MM.1S (cell line): ENCODE results near the gene PARD6G.

Experiments used
- DNase-seq: peaks from one replicate; pipeline ENCODE4 v3.0.0-alpha.2; 2015
- H2AFZ ChIP-seq: fragments of 300-600 bp; sonication (generic); 2 replicates; pipeline ENCODE4 v1.6.0; 2016; ENCODE audit warnings: antibody characterized with exemption, low read length
- H3F3A ChIP-seq: fragments of 300-600 bp; sonication (generic); 2 replicates; pipeline ENCODE4 v1.6.1; 2016; ENCODE audit warnings: mild to moderate bottlenecking, antibody characterized with exemption, low read length, moderate library complexity, mixed read lengths; ENCODE audit not compliant: insufficient read depth
- H3K27ac ChIP-seq: fragments of 300-600 bp; sonication (generic); 2 replicates; pipeline ENCODE4 v1.5.1; 2016; ENCODE audit warnings: mild to moderate bottlenecking, low read length
- H3K27me3 ChIP-seq: fragments of 300-600 bp; sonication (generic); replicated peaks from 2 replicates; pipeline ENCODE4 v1.6.0; 2016; ENCODE audit warnings: low read length; ENCODE audit not compliant: insufficient read depth
- H3K36me3 ChIP-seq: fragments of 300-600 bp; sonication (generic); replicated peaks from 2 replicates; pipeline ENCODE4 v1.6.1; 2016; ENCODE audit warnings: mild to moderate bottlenecking, low read length, mixed read lengths; ENCODE audit not compliant: insufficient read depth
- H3K4me1 ChIP-seq: fragments of 300-600 bp; sonication (generic); 2 replicates; pipeline ENCODE4 v1.6.1; 2016; ENCODE audit warnings: low read length, mixed read lengths
- H3K4me2 ChIP-seq: fragments of 300-600 bp; sonication (generic); 2 replicates; pipeline ENCODE4 v1.6.0; 2016; ENCODE audit warnings: low read depth, low read length
- H3K4me3 ChIP-seq: fragments of 300-600 bp; sonication (generic); 2 replicates; pipeline ENCODE4 v1.5.1; 2016; ENCODE audit warnings: low read length, mixed read lengths
- H3K79me2 ChIP-seq: fragments of 300-600 bp; sonication (generic); 2 replicates; pipeline ENCODE4 v1.6.1; 2016; ENCODE audit warnings: mixed run types, low read length, mixed read lengths
- H3K9ac ChIP-seq: fragments of 300-600 bp; sonication (generic); 2 replicates; pipeline ENCODE4 v1.6.1; 2016; ENCODE audit warnings: low read length, mixed read lengths
- H3K9me2 ChIP-seq: fragments of 300-600 bp; sonication (generic); replicated peaks from 2 replicates; pipeline ENCODE4 v1.6.1; 2016; ENCODE audit warnings: mild to moderate bottlenecking, low read length, mixed read lengths; ENCODE audit not compliant: insufficient read depth
- H3K9me3 ChIP-seq: fragments of 300-600 bp; sonication (generic); replicated peaks from 2 replicates; pipeline ENCODE4 v1.6.1; 2016; ENCODE audit warnings: mild to moderate bottlenecking, low read length, mixed read lengths; ENCODE audit not compliant: insufficient read depth
- H4K20me1 ChIP-seq: fragments of 300-600 bp; sonication (generic); 2 replicates; pipeline ENCODE4 v1.6.1; 2016; ENCODE audit warnings: mild to moderate bottlenecking, low read length, moderate library complexity, mixed read lengths; ENCODE audit not compliant: insufficient read depth
- EZH2 ChIP-seq: fragments of 300-600 bp; sonication (generic); optimal IDR thresholded peaks from 2 replicates; pipeline ENCODE3; 2017; ENCODE audit warnings: low read depth, mild to moderate bottlenecking, antibody characterized with exemption, low read length, mixed read lengths
- EZH2phosphoT487 ChIP-seq: fragments of 300-600 bp; sonication (generic); IDR thresholded peaks from 2 replicates; pipeline ENCODE4 v1.6.1; 2018; ENCODE audit warnings: antibody characterized with exemption, low read length
- TF ChIP-seq, protein P1 (sequence below): fragments of 300-600 bp; sonication (generic); IDR thresholded peaks from 2 replicates; pipeline ENCODE4 v1.5.1; 2016; ENCODE audit warnings: antibody characterized with exemption, low read length, mixed read lengths

The PARD6G gene

DNA sequence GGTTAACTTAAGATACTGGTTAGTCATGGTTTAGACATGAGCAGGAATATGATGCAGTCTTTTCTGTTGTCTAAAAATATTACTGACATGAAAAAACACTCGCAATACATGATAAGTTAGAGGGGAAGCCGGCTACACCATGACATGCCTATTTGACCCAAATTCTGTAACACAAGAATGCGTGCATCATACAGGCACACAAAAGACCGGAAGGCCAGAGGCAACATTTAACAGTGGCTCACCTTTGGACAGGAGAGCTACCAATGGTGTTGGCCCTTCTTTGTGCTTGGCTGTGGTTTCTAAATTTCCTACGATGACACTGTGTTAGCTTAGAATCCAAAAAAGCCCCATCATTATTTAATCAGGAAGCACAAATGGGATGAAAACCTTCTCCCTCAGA lies 4.1 kb downstream of the PARD6G start:
- DNase-seq: no peak
- H2AFZ ChIP-seq: no peak overlapping the region
- TF ChIP-seq, protein P1, sequence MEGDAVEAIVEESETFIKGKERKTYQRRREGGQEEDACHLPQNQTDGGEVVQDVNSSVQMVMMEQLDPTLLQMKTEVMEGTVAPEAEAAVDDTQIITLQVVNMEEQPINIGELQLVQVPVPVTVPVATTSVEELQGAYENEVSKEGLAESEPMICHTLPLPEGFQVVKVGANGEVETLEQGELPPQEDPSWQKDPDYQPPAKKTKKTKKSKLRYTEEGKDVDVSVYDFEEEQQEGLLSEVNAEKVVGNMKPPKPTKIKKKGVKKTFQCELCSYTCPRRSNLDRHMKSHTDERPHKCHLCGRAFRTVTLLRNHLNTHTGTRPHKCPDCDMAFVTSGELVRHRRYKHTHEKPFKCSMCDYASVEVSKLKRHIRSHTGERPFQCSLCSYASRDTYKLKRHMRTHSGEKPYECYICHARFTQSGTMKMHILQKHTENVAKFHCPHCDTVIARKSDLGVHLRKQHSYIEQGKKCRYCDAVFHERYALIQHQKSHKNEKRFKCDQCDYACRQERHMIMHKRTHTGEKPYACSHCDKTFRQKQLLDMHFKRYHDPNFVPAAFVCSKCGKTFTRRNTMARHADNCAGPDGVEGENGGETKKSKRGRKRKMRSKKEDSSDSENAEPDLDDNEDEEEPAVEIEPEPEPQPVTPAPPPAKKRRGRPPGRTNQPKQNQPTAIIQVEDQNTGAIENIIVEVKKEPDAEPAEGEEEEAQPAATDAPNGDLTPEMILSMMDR: no peak
- no peak for TF ChIP-seq EZH2phosphoT487
- no peak for TF ChIP-seq EZH2
- no peaks in the 10 kb centered on the region for H3K9me2 ChIP-seq
- H3K36me3 ChIP-seq: no peaks in the 10 kb centered on the region
- H3K27ac ChIP-seq: no peak overlapping the region
- H3K4me3 ChIP-seq: no peak overlapping the region
- H3K4me1 ChIP-seq: no peaks in the 10 kb centered on the region
- H3F3A ChIP-seq: no peaks in the 10 kb centered on the region
- H3K9me3 ChIP-seq: no peaks in the 10 kb centered on the region
- H3K4me2 ChIP-seq: no peak overlapping the region
- H4K20me1 ChIP-seq: no peaks in the 10 kb centered on the region
- no peaks in the 10 kb centered on the region for H3K27me3 ChIP-seq
- no peak overlapping the region for H3K9ac ChIP-seq
- no peaks in the 10 kb centered on the region for H3K79me2 ChIP-seq

GRCh38 chr18:80241919-80242777 lies 5.2 kb downstream of the PARD6G start:
- H3K36me3 ChIP-seq: no peaks in the 10 kb centered on the region
- no peaks in the 10 kb centered on the region for H4K20me1 ChIP-seq
- no peaks in the 10 kb centered on the region for H3K9me3 ChIP-seq
- H3K27me3 ChIP-seq: no peaks in the 10 kb centered on the region
- DNase-seq: no peak
- no peak overlapping the region for H3K4me2 ChIP-seq
- no peaks in the 10 kb centered on the region for H3K79me2 ChIP-seq
- H3F3A ChIP-seq: no peaks in the 10 kb centered on the region
- no peaks in the 10 kb centered on the region for H3K4me1 ChIP-seq
- TF ChIP-seq EZH2 (no peak), EZH2phosphoT487 (no peak)
- TF ChIP-seq, protein P1: no peak
- no peak overlapping the region for H3K9ac ChIP-seq
- H2AFZ ChIP-seq: no peak overlapping the region
- no peak overlapping the region for H3K27ac ChIP-seq
- H3K9me2 ChIP-seq: no peaks in the 10 kb centered on the region
- H3K4me3 ChIP-seq: no peak overlapping the region

DNA sequence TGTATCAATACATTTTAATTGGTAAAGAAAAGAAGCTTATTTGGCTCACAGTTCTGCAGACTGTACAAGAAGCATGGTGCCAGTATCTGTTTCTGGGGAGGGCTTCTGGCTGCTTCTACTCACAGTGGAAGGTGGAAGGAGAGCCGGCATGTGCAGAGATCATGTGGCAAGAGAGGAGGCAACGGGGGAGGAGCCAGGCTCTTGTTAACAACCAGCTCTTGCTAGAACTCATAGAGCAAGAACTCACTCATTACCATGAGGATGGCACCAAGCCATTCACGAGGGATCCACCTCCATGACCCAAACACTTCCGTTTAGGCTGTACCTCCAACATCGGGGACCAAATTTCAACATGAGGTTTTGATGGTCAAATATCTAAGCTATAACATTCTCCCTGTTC lies 7.5 kb downstream of the PARD6G start:
- no peaks in the 10 kb centered on the region for H3K79me2 ChIP-seq
- H3K4me3 ChIP-seq: no peak overlapping the region
- no peaks in the 10 kb centered on the region for H3K36me3 ChIP-seq
- no peak overlapping the region for H3K27ac ChIP-seq
- TF ChIP-seq, protein P1: no peak
- no peak for TF ChIP-seq EZH2phosphoT487
- no peak for TF ChIP-seq EZH2
- H3K9me3 ChIP-seq: no peaks in the 10 kb centered on the region
- DNase-seq: no peak
- H2AFZ ChIP-seq: no peak overlapping the region
- H3K4me1 ChIP-seq: no peaks in the 10 kb centered on the region
- H4K20me1 ChIP-seq: no peaks in the 10 kb centered on the region
- no peak overlapping the region for H3K4me2 ChIP-seq
- no peak overlapping the region for H3K9ac ChIP-seq
- no peaks in the 10 kb centered on the region for H3K9me2 ChIP-seq
- no peaks in the 10 kb centered on the region for H3K27me3 ChIP-seq
- H3F3A ChIP-seq: no peaks in the 10 kb centered on the region
